Naive B cell (primary cell): Measurements from ENCODE around the gene MZT2B. TPM values are rescaled to one million over a fixed set of nuclear protein-coding genes. Genes with fewer than 3 reads are reported as not detected.
A peak's percentile ranks its signal among the peaks of the same experiment; 100 is the strongest.
"Not testable (repeated sequence)": the region's sequence is repeated elsewhere in the genome, so short reads cannot be mapped to it uniquely, and the experiment has no call there.

Experiments used
- ATAC-seq, 2 donors: fragments of 150-1000 bp; cut with Tn5 transposase; 2 replicates each; pipeline ENCODE4 v1.10.0; 2021; ENCODE audit warnings: low read depth in 2 of 2, mild to moderate bottlenecking in 2 of 2, moderate library complexity in 2 of 2
- DNase-seq: peaks from one replicate; pipeline ENCODE4 v3.0.0; 2022
- H3K27ac Mint-ChIP-seq, 6 donors: one replicate each; pipeline ENCODE4 v1.8.0; 2020 to 2022; ENCODE audit warnings: mild to moderate bottlenecking in 6 of 6, mixed read lengths in 6 of 6, moderate library complexity in 5 of 6, inconsistent platforms in 2 of 6
- H3K27me3 Mint-ChIP-seq, 3 donors: one replicate each; pipeline ENCODE4 v1.8.0; 2021 to 2022; ENCODE audit warnings: mixed read lengths in 3 of 3, mild to moderate bottlenecking in 1 of 3
- H3K36me3 Mint-ChIP-seq, 2 donors: one replicate each; pipeline ENCODE4 v1.8.0; 2020 to 2022; ENCODE audit warnings: mixed read lengths in 2 of 2, inconsistent platforms in 1 of 2, mild to moderate bottlenecking in 1 of 2
- H3K4me1 Mint-ChIP-seq, 3 donors: one replicate each; pipeline ENCODE4 v1.8.0; 2020 to 2022; ENCODE audit warnings: mixed read lengths in 3 of 3, inconsistent platforms in 1 of 3, mild to moderate bottlenecking in 1 of 3, moderate library complexity in 1 of 3
- H3K4me3 Mint-ChIP-seq, 8 donors: one replicate each; pipeline ENCODE4 v1.8.0; 2020 to 2022; ENCODE audit warnings: mild to moderate bottlenecking in 8 of 8, mixed read lengths in 8 of 8, moderate library complexity in 8 of 8, inconsistent platforms in 2 of 8
- H3K9me3 Mint-ChIP-seq, 7 donors: one replicate each; pipeline ENCODE4 v1.8.0; 2020 to 2022; ENCODE audit warnings: mixed read lengths in 7 of 7, mild to moderate bottlenecking in 5 of 7, inconsistent platforms in 2 of 7, moderate library complexity in 1 of 7
- polyA plus RNA-seq, 6 donors: library from polyadenylated mRNA; unstranded; fragments of 300-500 nt; fragmentation: Illumina TruSeq; gene quantifications; one replicate each; pipeline ENCODE4 v1.2.3, GENCODE V29; 2021; ENCODE audit warnings: low read depth in 6 of 6

The MZT2B gene
- polyA plus RNA-seq, 6 donors from 2014 or later = 118 to 165 (median 141) TPM

DNA sequence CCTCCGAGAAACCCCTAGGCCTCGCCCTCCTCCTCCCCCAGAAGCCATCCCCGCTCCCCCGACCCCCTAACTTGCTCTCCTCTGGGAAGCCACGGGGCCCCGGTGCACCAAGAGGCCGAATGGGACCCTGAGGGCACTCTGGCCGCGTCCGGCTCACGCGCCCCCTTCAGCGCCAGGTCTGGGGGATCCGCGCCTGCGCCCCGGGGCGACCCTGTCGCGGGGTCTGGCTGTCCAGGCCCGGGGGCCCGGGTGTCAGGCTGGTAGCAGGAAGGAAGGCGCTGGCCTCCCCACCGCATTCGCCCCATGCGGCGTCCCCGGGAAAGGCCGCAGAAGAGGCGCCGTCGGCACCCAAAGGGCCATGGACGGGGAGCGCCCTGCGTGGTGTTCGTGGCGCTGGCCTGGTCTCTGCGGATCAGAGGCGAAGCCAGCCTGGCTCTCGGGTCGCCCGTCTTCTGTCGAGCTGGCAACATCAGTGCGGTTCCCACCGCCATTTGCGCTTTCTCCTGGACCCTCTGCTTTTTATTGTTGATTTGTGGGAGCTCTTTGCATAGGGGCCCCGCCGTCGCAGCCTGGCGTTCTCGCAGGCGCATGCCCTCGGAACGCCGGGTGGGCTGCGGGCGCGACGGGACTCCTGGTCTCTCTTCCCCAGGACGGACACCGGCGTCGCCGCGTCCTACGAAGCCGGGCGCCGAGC lies 46.6 kb downstream of the MZT2B start:
- not testable (repeated sequence) for H3K36me3 Mint-ChIP-seq, ATAC-seq, DNase-seq, H3K27ac Mint-ChIP-seq, H3K4me1 Mint-ChIP-seq, H3K9me3 Mint-ChIP-seq
- Mint-ChIP-seq H3K27me3 (peaks cover 4 to 17% (median 6%) of the 10 kb centered on the region in 3 donors), H3K4me3 (peak overlapping the region in 1 of 8 donors; percentile 42)

DNA sequence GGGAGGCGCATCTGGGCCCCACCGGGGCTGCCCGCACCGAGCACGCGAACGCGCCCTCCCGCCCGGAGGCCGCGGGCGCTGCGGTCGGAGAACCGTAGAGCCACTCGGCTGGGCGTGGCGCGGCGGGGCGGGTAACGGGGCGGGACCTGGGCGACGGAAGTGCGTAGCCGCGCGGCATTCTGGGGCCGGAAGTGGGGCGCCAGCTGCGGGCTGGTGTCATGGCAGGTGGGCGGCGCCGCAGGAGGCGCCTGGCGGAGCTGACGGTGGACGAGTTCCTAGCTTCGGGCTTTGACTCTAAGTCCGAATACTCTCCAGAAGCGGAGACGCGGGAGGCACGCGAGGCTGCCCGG lies 47.1 kb downstream of the MZT2B start:
- not testable (repeated sequence) for H3K9me3 Mint-ChIP-seq, H3K27ac Mint-ChIP-seq, H3K36me3 Mint-ChIP-seq, H3K4me1 Mint-ChIP-seq
- peak; percentile 20 to 90 for ATAC-seq
- Mint-ChIP-seq H3K4me3 (peak overlapping the region in 3 of 8 donors; percentile 47 to 82 (median 54)), H3K27me3 (peaks cover 4 to 21% (median 8%) of the 10 kb centered on the region in 3 donors)
- DNase-seq = peak; percentile 35

- not testable (repeated sequence) for H3K36me3 Mint-ChIP-seq, H3K4me1 Mint-ChIP-seq, ATAC-seq, H3K9me3 Mint-ChIP-seq, DNase-seq
- Mint-ChIP-seq H3K27me3 (peaks cover 4 to 25% (median 11%) of the 10 kb centered on the region in 3 donors), H3K27ac (peak overlapping the region in 1 of 6 donors; percentile 24), H3K4me3 (peak overlapping the region in 1 of 8 donors; percentile 45)
Observed at GRCh38 chr2:130230376-130230775, 48.3 kb downstream of the MZT2B start.

DNA sequence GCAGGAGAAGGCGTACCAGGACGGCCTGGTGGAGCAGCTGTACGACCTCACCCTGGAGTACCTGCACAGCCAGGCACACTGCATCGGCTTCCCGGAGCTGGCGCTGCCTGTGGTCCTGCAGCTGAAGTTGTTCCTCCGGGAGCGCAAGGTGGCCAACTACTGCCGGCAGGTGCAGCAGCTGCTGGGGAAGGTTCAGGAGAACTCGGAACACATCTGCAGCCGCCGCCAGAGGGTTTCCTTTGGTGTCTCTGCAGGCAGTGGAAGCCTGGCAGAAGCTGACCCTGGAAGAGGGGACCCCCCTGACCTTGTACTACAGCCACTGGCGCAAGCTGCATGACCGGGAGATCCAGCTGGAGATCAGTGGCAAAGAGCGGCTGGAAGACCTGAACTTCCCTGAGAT lies 48.8 kb downstream of the MZT2B start:
- H3K4me1 Mint-ChIP-seq, H3K27ac Mint-ChIP-seq: not testable (repeated sequence)

DNA sequence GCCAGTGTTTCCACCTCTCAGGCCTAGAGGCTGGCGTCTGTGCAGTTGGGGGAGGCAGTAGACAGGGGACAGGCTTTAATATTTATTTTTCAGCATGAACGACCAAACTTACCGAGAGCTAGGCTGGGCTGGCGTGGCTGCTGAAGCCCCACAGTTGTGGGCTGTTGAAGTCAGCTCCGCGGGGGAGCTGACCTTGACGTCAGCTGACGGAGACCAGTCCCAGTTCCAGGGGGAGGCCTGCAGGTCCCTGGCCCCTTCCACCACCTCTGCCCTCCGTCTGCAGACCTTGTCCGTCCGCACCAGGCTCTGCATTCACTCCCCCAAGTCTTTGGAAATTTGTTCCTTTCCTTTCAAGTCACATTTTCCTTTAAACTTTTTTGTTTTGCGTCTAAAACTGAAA lies 49.6 kb downstream of the MZT2B start:
- ATAC-seq (no peak), DNase-seq (no peak)
- Mint-ChIP-seq H3K27me3 (peaks cover 4 to 25% (median 14%) of the 10 kb centered on the region in 3 donors), H3K4me1 (no peaks in the 10 kb centered on the region), H3K27ac (no peak overlapping the region), H3K4me3 (no peak overlapping the region), H3K9me3 (peaks cover 0 to 7% (median 2%) of the 10 kb centered on the region in 7 donors), H3K36me3 (no peaks in the 10 kb centered on the region)

More for the DNA sequence above, 48.8 kb downstream of the MZT2B start:
- not testable (repeated sequence) for H3K9me3 Mint-ChIP-seq, DNase-seq, ATAC-seq, H3K36me3 Mint-ChIP-seq
- Mint-ChIP-seq H3K27me3 (peaks cover 4 to 25% (median 11%) of the 10 kb centered on the region in 3 donors), H3K4me3 (peak overlapping the region in 1 of 8 donors; percentile 52)

DNA sequence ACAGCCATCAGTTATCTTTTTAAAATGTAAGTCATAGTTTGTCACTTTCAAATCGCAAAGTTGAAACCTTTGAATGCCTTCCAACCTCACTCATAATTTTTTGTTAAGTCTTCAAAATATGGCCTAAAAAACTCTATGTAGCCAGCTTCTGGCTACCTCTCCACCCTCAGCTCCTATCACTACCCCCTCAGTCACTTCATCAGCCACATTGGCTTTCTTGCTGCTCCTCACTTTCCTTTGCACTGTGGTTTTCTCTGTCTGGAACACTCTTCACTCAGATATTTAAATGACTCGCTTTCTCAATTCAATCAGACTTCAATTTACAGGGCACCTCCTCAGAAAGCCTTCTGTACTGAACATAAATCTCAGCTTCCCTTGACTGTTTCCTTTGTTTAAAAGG lies 51.0 kb downstream of the MZT2B start:
- H3K9me3 Mint-ChIP-seq, H3K4me1 Mint-ChIP-seq, H3K36me3 Mint-ChIP-seq, ATAC-seq, H3K27ac Mint-ChIP-seq, H3K4me3 Mint-ChIP-seq, DNase-seq: not testable (repeated sequence)
- peaks cover 4 to 18% (median 16%) of the 10 kb centered on the region in 3 donors for H3K27me3 Mint-ChIP-seq

DNA sequence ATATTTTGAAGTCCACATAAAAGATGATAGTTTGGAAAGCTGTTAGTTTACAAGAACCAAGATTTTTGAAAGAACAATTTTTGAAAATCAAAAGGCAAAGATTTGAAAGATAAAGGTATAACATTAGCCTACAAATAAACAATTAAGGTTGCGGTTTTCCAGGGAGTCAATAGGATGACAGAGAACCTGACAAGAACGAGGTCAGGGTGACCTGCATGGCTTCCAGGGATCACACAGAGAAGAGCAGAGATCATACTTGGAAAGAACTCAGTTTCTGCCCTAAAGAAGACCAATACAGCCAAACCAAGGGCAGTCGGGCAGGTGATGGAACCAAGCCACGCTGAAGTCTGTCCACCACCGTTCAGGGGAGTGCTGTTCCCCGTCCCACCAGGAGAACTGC lies 57.5 kb downstream of the MZT2B start:
- not testable (repeated sequence) for H3K9me3 Mint-ChIP-seq, H3K4me3 Mint-ChIP-seq, DNase-seq, ATAC-seq, H3K27ac Mint-ChIP-seq, H3K4me1 Mint-ChIP-seq, H3K36me3 Mint-ChIP-seq
- H3K27me3 Mint-ChIP-seq = peaks cover 0 to 22% (median 0%) of the 10 kb centered on the region in 3 donors

Other genes with a start within 250 kb of the MZT2B start
- gene RAB6C, start 202.6 kb upstream of the MZT2B start, polyA plus RNA-seq = not detected
- gene POTEF, start 53.0 kb upstream of the MZT2B start, polyA plus RNA-seq = not detected
- gene CCDC74B, start 37.1 kb upstream of the MZT2B start, polyA plus RNA-seq = not detected
- gene SMPD4, start 660 bp upstream of the MZT2B start, polyA plus RNA-seq = 10 to 100 TPM; 20.2 to 41.4 (median 27.7) TPM
- not detected for gene TUBA3E, start 16.2 kb downstream of the MZT2B start, polyA plus RNA-seq
- gene IMP4, start 160.6 kb downstream of the MZT2B start, polyA plus RNA-seq = 100 to 1,000 TPM in 2 of 6 donors, 10 to 100 TPM in 4; 62.0 to 112 (median 85.3) TPM
- gene PTPN18, start 173.8 kb downstream of the MZT2B start, polyA plus RNA-seq = 10 to 100 TPM; 57.8 to 83.3 (median 68.5) TPM